ENCODE data around the gene HEY2.

DNA sequence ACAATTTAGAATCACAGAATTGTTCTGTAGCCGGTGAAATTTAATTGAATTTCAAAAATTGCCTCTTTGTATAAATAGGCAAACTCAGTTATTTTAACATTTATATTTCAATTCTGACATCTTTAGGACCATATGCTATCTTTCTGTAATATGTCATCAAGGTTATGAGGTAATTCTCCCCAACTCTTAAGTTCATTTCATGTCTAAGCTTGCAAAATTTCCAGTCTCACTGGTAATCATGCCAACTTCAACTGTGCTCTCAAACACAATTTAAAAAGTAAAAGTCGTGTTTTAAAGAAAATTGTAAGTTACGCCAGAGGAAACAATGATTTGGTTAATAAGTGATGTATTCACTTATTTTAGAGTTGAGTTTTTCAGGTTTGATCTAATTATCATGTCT lies 42.7 kb downstream of the HEY2 start:
- TF ChIP-seq, protein P1, sequence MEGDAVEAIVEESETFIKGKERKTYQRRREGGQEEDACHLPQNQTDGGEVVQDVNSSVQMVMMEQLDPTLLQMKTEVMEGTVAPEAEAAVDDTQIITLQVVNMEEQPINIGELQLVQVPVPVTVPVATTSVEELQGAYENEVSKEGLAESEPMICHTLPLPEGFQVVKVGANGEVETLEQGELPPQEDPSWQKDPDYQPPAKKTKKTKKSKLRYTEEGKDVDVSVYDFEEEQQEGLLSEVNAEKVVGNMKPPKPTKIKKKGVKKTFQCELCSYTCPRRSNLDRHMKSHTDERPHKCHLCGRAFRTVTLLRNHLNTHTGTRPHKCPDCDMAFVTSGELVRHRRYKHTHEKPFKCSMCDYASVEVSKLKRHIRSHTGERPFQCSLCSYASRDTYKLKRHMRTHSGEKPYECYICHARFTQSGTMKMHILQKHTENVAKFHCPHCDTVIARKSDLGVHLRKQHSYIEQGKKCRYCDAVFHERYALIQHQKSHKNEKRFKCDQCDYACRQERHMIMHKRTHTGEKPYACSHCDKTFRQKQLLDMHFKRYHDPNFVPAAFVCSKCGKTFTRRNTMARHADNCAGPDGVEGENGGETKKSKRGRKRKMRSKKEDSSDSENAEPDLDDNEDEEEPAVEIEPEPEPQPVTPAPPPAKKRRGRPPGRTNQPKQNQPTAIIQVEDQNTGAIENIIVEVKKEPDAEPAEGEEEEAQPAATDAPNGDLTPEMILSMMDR (IDR thresholded peaks at IDR 0.05), result no peak
- no peak for TF ChIP-seq EP300 (IDR thresholded peaks at IDR 0.05)
